ENCODE results near the gene DENND4C. TPM values are rescaled to one million over a fixed set of nuclear protein-coding genes. Genes with fewer than 3 reads are reported as not detected.
A peak's percentile ranks its signal among the peaks of the same experiment; 100 is the strongest.

DENND4C gene
- total RNA-seq: 10 to 100 TPM; 69.0 to 71.8 TPM
- polyA plus RNA-seq: 10 to 100 TPM; 29.4 to 46.0 TPM

DNA sequence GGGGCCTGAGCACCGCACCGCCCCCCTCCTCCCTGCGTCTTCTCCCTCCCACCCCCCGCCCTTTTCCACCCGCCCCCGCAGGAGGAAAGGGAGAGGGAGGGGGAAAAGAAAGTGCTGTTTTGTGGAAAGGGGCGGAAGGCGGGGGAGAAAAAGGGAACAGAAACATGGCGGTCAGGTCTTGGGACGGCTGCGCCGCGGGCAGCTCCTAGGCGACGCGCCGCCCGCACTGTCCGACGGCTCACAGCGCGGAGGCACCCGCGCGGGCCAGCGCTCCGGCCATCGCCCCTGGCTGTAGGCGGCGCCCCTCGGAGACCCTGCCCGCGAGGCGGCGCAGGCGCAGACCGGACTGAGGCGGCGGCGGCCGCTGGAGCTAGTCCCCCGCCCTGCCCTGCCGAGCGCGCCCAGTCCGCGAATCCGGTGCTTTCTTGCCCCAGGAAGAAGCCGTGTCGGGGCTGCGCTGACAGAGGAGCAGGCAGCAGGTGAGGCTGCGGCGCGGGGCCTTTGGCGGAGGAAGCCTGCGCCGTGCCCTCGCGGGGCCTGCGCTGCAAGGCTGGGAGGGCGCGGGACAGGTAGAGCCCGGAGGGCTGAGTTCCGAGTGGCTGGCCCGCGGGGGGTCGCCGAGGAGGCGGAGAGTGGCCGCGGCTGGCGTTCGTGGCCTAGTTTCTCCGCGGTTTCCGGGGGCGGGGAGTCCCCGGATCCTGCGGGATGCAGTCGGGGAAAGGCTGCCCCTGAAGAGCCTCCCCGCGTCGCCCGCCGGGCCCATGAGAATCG, at the start of gene DENND4C:
Gene DENND4C, plus strand, starts transcription at position 339 of the 771 bp plus-strand sequence. CDS start 45,482 bp downstream, outside the sequence.
- ChIA-PET POLR2A (ENCODE audit: partially characterized antibody) (interaction anchor here (0.6 to 5.3 kb wide), 14 partner anchors 8 to 236 kb away, joined by 3 to 54 read pairs (median 4); partner anchors contain the start of genes RPS6 and RRAGA), CTCF (ENCODE audit: partially characterized antibody) (interaction anchor here (0.7 to 1.5 kb wide), 4 partner anchors 28 to 234 kb away, joined by 3 to 5 read pairs (median 4); no protein-coding TSS in a partner anchor)
- Histone ChIP-seq H3K9me3 (ENCODE audit: control insufficient read depth in 1 of 2, low read length in 2 of 2) (no peaks in the 10 kb centered on the region), H3K36me3 (ENCODE audit: insufficient read depth, low read length) (no peaks in the 10 kb centered on the region), H3K27me3 (ENCODE audit: insufficient read depth, low read length) (no peaks in the 10 kb centered on the region), H3K4me3 (ENCODE audit: low read length in 2 of 2) (peak within 1 kb of the TSS; percentile 53 to 73), H3K4me1 (ENCODE audit: insufficient read depth, low read length) (peaks cover 25% of the 10 kb centered on the region), H3K27ac (ENCODE audit: low read depth, low read length) (peak within 1 kb of the TSS; percentile 73)
- DNase-seq: peak; percentile 85 to 87 (median 85)
- intact Hi-C loops (cut with micrococcal nuclease): loop anchor here (1.0 to 5.0 kb wide), 9 partner anchors 46 to 227 kb away; partner anchors contain the start of genes ACER2, HAUS6, PLIN2 and RPS6
- Mint-ChIP-seq H3K4me3 (peak within 1 kb of the TSS in 6 of 8 donors; percentile 82 to 89 (median 88)), H3K36me3 (peaks cover 0 to 6% of the 10 kb centered on the region in 2 donors), H3K27ac (peak within 1 kb of the TSS in 6 of 7 donors; percentile 62 to 93 (median 90)), H3K27me3 (no peaks in the 10 kb centered on the region), H3K4me1 (peaks cover 5 to 11% (median 9%) of the 10 kb centered on the region in 4 donors), H3K9me3 (no peaks in the 10 kb centered on the region)

DNA sequence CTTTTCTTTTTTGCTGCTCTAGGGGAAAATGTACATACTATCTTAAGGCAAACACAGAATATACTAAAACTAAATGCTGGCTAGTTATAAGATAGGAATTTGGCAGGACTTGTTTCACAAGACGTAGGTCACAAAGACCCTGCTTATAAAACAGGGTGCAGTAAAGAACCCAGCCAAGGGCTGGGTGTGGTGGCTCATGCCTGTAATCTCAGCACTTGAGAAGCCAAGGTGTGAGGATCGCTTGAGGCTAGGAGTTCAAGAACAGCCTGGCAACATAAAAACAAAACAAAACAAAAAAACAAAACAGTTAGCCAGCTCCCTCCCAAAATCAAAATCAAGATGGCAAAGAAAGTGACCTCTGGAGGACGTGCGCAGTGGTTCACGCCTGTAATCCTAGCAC, 49.5 kb upstream of the DENND4C start:
- Histone ChIP-seq H3K4me3 (ENCODE audit: low read length in 2 of 2) (no peak overlapping the region), H3K27me3 (ENCODE audit: insufficient read depth, low read length) (no peaks in the 10 kb centered on the region), H3K36me3 (ENCODE audit: insufficient read depth, low read length) (no peaks in the 10 kb centered on the region), H3K27ac (ENCODE audit: low read depth, low read length) (no peak overlapping the region), H3K4me1 (ENCODE audit: insufficient read depth, low read length) (peaks cover 22% of the 10 kb centered on the region), H3K9me3 (ENCODE audit: control insufficient read depth in 1 of 2, low read length in 2 of 2) (no peaks in the 10 kb centered on the region)
- H3K9me3 Mint-ChIP-seq: peaks cover 0 to 2% (median 0%) of the 10 kb centered on the region in 8 donors
- POLR2A ChIA-PET (ENCODE audit: partially characterized antibody): no interaction called here
- H3K27ac Mint-ChIP-seq: peak overlapping the region in 1 of 7 donors; percentile 4
- no peaks in the 10 kb centered on the region for H3K36me3 Mint-ChIP-seq
- intact Hi-C loops (cut with micrococcal nuclease): loop anchor here (5.0 kb wide), 2 partner anchors 196 to 226 kb away; partner anchors contain the start of gene ACER2
- CTCF ChIA-PET (ENCODE audit: partially characterized antibody): interaction anchor here (0.9 to 1.0 kb wide), 2 partner anchors 96 to 132 kb away, joined by 4 to 6 read pairs; partner anchors contain the start of gene RRAGA
- H3K4me1 Mint-ChIP-seq: peaks cover 9 to 20% (median 15%) of the 10 kb centered on the region in 4 donors
- DNase-seq: no peak
- H3K27me3 Mint-ChIP-seq: no peaks in the 10 kb centered on the region
- peak overlapping the region in 1 of 8 donors; percentile 7 for H3K4me3 Mint-ChIP-seq

DNA sequence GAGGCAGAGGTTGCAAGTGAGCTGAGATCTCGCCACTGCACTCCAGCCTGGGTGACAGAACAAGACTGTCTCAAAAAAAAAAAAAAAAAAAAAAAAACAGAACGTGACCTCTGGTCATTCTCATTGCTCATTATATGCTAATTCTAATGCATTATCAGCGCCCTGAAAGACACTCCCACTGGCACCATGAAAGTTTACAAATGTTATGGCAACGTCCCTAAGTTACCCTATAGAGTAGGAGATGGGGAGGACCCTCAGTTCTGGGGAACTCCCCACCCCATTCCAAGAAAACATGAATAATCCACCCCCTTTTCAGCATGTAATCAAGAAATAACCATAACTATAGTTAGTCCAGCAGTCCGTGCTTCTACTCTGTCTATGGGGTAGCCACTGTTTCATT, 48.9 kb upstream of the DENND4C start:
- H3K27me3 Mint-ChIP-seq: no peaks in the 10 kb centered on the region
- intact Hi-C loops (cut with micrococcal nuclease): loop anchor here (5.0 kb wide), 2 partner anchors 196 to 226 kb away; partner anchors contain the start of gene ACER2
- H3K4me1 Mint-ChIP-seq: peaks cover 9 to 20% (median 15%) of the 10 kb centered on the region in 4 donors

DNA sequence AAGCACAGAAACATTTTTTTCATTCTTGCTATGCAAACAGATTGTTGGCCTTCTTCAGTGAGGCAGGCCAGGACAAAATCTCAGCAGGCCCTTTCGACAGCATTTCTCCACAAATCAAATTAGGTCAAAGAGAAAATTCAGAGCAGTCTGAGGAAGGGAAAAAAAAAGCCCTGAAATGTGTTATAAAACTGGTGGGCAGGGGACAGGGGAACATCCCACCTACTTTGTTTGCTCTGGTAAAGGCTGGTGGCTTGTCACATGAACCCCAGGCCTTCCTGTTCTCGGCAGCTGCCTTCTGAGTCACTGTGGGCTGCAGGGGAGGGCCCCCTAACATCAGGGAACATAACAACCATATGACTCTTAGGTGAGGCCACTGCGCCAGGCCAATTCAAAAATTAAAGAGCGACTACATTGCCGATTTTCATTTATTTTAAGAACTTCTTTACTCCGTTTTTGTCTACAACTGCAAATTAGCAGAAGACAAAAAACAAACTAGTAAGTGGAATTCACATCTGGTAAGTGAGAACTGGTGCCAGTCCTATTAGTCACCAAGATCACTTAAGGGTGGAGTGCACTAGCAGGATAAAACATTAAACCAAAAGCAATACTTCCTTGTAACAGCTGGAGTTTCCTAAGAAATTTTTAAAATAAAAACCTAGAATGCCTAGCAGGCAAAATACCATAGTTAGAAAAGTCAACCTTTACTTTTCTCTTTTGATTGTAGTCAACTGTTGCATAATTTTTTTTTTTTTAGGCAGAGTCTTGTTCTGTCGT, 46.2 kb upstream of the DENND4C start:
- ChIA-PET CTCF (ENCODE audit: partially characterized antibody) (interaction anchor here (0.6 to 2.9 kb wide), 12 partner anchors 9 to 281 kb away, joined by 3 to 24 read pairs (median 4); partner anchors contain the start of gene RRAGA), POLR2A (ENCODE audit: partially characterized antibody) (interaction anchor here (0.7 to 3.8 kb wide), 10 partner anchors 10 to 226 kb away, joined by 3 to 54 read pairs (median 7); partner anchors contain the start of genes DENND4C, RPS6 and RRAGA)
- no peak overlapping the region for H3K4me3 ChIP-seq (ENCODE audit: low read length in 2 of 2)
- Mint-ChIP-seq H3K4me1 (peaks cover 9 to 20% (median 15%) of the 10 kb centered on the region in 4 donors), H3K27me3 (no peaks in the 10 kb centered on the region), H3K4me3 (peak overlapping the region in 7 of 8 donors; percentile 26 to 73 (median 51)), H3K9me3 (peaks cover 0 to 2% (median 0%) of the 10 kb centered on the region in 8 donors), H3K27ac (peak overlapping the region; percentile 89 to 97 (median 95)), H3K36me3 (no peaks in the 10 kb centered on the region)
- H3K9me3 ChIP-seq (ENCODE audit: control insufficient read depth in 1 of 2, low read length in 2 of 2): no peaks in the 10 kb centered on the region
- peak; percentile 57 to 90 (median 73) for DNase-seq
- peaks cover 22% of the 10 kb centered on the region for H3K4me1 ChIP-seq (ENCODE audit: insufficient read depth, low read length)
- H3K27ac ChIP-seq (ENCODE audit: low read depth, low read length): peak overlapping the region; percentile 60
- no peaks in the 10 kb centered on the region for H3K36me3 ChIP-seq (ENCODE audit: insufficient read depth, low read length)
- intact Hi-C loops (cut with micrococcal nuclease): loop anchor here (1.0 to 5.0 kb wide), 3 partner anchors 46 to 223 kb away; partner anchors contain the start of genes ACER2 and DENND4C
- no peaks in the 10 kb centered on the region for H3K27me3 ChIP-seq (ENCODE audit: insufficient read depth, low read length)

More for the DNA sequence above, 48.9 kb upstream of the DENND4C start:
- ChIA-PET CTCF (ENCODE audit: partially characterized antibody) (interaction anchor here (0.9 to 1.0 kb wide), 2 partner anchors 96 to 132 kb away, joined by 4 to 6 read pairs; partner anchors contain the start of gene RRAGA), POLR2A (ENCODE audit: partially characterized antibody) (no interaction called here)
- Histone ChIP-seq H3K4me3 (ENCODE audit: low read length in 2 of 2) (no peak overlapping the region), H3K4me1 (ENCODE audit: insufficient read depth, low read length) (peaks cover 22% of the 10 kb centered on the region), H3K27me3 (ENCODE audit: insufficient read depth, low read length) (no peaks in the 10 kb centered on the region), H3K9me3 (ENCODE audit: control insufficient read depth in 1 of 2, low read length in 2 of 2) (no peaks in the 10 kb centered on the region), H3K27ac (ENCODE audit: low read depth, low read length) (no peak overlapping the region), H3K36me3 (ENCODE audit: insufficient read depth, low read length) (no peaks in the 10 kb centered on the region)
- Mint-ChIP-seq H3K4me3 (no peak overlapping the region), H3K9me3 (peaks cover 0 to 2% (median 0%) of the 10 kb centered on the region in 8 donors), H3K36me3 (no peaks in the 10 kb centered on the region), H3K27ac (peak overlapping the region in 6 of 7 donors; percentile 27 to 84 (median 62))
- no peak for DNase-seq

DNA sequence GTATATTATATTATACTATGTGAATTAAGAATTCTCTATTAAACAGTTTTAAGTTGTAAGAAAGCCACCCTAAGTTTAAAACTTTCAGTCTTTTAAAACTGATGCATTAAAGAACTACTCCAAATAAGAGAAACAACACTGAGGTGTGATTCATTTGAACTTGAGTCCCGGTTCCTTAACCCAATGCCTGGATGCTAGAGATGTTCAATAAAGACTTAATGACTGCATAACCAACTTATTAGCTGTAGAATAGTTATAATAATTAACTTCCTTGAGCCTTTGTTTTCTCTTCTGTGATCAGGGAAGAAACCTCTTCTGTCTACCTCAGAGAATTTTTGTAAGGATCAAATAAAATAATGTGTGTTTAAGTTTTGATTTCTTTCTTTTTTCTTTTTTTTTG, 45.3 kb upstream of the DENND4C start:
- H3K9me3 ChIP-seq (ENCODE audit: control insufficient read depth in 1 of 2, low read length in 2 of 2): no peaks in the 10 kb centered on the region
- Mint-ChIP-seq H3K36me3 (no peaks in the 10 kb centered on the region), H3K4me1 (peaks cover 9 to 20% (median 15%) of the 10 kb centered on the region in 4 donors), H3K27me3 (no peaks in the 10 kb centered on the region), H3K27ac (peak overlapping the region in 6 of 7 donors; percentile 37 to 95 (median 58)), H3K4me3 (no peak overlapping the region), H3K9me3 (peaks cover 0 to 2% (median 0%) of the 10 kb centered on the region in 8 donors)
- intact Hi-C loops (cut with micrococcal nuclease): loop anchor here (5.0 kb wide), 1 partner anchor 102 kb away; no protein-coding TSS in a partner anchor
- ChIA-PET CTCF (ENCODE audit: partially characterized antibody) (interaction anchor here (0.7 to 2.9 kb wide), 5 partner anchors 11 to 136 kb away, joined by 3 to 24 read pairs (median 12); partner anchors contain the start of gene RRAGA), POLR2A (ENCODE audit: partially characterized antibody) (interaction anchor here (1.3 to 3.8 kb wide), 5 partner anchors 11 to 194 kb away, joined by 6 to 54 read pairs (median 8); partner anchors contain the start of genes DENND4C, RPS6 and RRAGA)
- H3K27ac ChIP-seq (ENCODE audit: low read depth, low read length): no peak overlapping the region
- no peak for DNase-seq
- no peak overlapping the region for H3K4me3 ChIP-seq (ENCODE audit: low read length in 2 of 2)
- H3K27me3 ChIP-seq (ENCODE audit: insufficient read depth, low read length): no peaks in the 10 kb centered on the region
- no peaks in the 10 kb centered on the region for H3K36me3 ChIP-seq (ENCODE audit: insufficient read depth, low read length)
- H3K4me1 ChIP-seq (ENCODE audit: insufficient read depth, low read length): peaks cover 22% of the 10 kb centered on the region

DNA sequence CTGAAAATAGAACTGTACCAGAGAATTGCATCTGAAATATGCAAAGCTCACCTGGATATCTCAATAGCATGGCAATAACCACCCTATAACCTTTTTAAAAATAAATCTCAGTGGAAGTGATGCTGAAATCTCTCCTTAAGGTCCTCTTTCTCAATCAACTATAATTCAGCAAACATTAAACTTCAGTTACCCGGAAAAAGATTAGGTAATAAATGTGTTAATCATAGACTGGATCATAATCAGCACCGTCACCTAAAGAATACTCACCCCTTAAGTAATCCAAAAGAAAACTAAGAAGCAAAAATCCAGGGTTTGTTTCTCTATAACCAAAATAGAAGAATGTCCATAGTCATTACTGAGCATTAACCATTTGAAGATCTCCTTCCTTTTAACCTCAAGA, 44.3 kb upstream of the DENND4C start:
- Mint-ChIP-seq H3K27me3 (no peaks in the 10 kb centered on the region), H3K4me3 (no peak overlapping the region), H3K4me1 (peaks cover 9 to 20% (median 15%) of the 10 kb centered on the region in 4 donors), H3K27ac (peak overlapping the region in 5 of 7 donors; percentile 8 to 65 (median 48)), H3K36me3 (no peaks in the 10 kb centered on the region), H3K9me3 (peaks cover 0 to 2% (median 0%) of the 10 kb centered on the region in 8 donors)
- DNase-seq: no peak
- H3K36me3 ChIP-seq (ENCODE audit: insufficient read depth, low read length): no peaks in the 10 kb centered on the region
- H3K9me3 ChIP-seq (ENCODE audit: control insufficient read depth in 1 of 2, low read length in 2 of 2): no peaks in the 10 kb centered on the region
- ChIA-PET POLR2A (ENCODE audit: partially characterized antibody) (no interaction called here), CTCF (ENCODE audit: partially characterized antibody) (interaction anchor here (1.0 to 2.7 kb wide), 3 partner anchors 12 to 137 kb away, joined by 4 to 12 read pairs (median 4); partner anchors contain the start of gene RRAGA)
- no peak overlapping the region for H3K4me3 ChIP-seq (ENCODE audit: low read length in 2 of 2)
- intact Hi-C loops (cut with micrococcal nuclease): loop anchor here (5.0 kb wide), 1 partner anchor 101 kb away; no protein-coding TSS in a partner anchor
- no peaks in the 10 kb centered on the region for H3K27me3 ChIP-seq (ENCODE audit: insufficient read depth, low read length)
- peaks cover 22% of the 10 kb centered on the region for H3K4me1 ChIP-seq (ENCODE audit: insufficient read depth, low read length)
- no peak overlapping the region for H3K27ac ChIP-seq (ENCODE audit: low read depth, low read length)

Data from CD4-positive, alpha-beta memory T cell (primary cell).